Pancreas (tissue), 10 donors: ENCODE data around the gene MSLN. TPM values are rescaled to one million over a fixed set of nuclear protein-coding genes. Genes with fewer than 3 reads are reported as not detected.
A peak's percentile ranks its signal among the peaks of the same experiment; 100 is the strongest.

Experiments used
- ATAC-seq, 4 donors: fragments of 200-7000 bp; cut with Tn5 transposase; one replicate each; pipeline versions ENCODE4 v1.8.0 to v1.9.1; 2020; ENCODE audit warnings: mild to moderate bottlenecking in 4 of 4, moderate library complexity in 4 of 4
- DNase-seq, 6 donors: peaks; one replicate each; pipeline ENCODE4 v3.0.0-alpha.2; 2020
- FAIRE-seq: peaks from 2 replicates; lab custom pipeline; 2012; peaks lifted over from hg19 to GRCh38; lab: Jason Lieb, UNC
- H3K27ac ChIP-seq, 4 donors: fragments of 200-600 bp; sonication (generic); 1 replicate in 3 of 4; 2 replicates in 1 of 4; pipeline versions ENCODE4 v1.5.0 to v1.8.0; 2020
- H3K27me3 ChIP-seq, 4 donors: fragments of 200-600 bp; one replicate each; pipeline ENCODE4 v1.8.0; 2021
- H3K36me3 ChIP-seq, 3 donors: fragments of 200-600 bp; sonication (generic) in 1 of 3; one replicate each; pipeline versions ENCODE4 v1.5.0 to v1.8.0; 2020 to 2021
- H3K4me1 ChIP-seq, 3 donors: fragments of 200-600 bp; one replicate each; pipeline ENCODE4 v1.8.0; 2021
- H3K4me3 ChIP-seq, 4 donors: fragments of 200-600 bp; sonication (generic) in 2 of 4; one replicate each; pipeline versions ENCODE4 v1.5.0 to v1.8.0; 2020 to 2021
- H3K9me3 ChIP-seq, 4 donors: fragments of 200-600 bp; one replicate each; pipeline ENCODE4 v1.8.0; 2021
- CTCF ChIP-seq, 4 donors: fragments of 200-600 bp; sonication (generic) in 3 of 4; IDR thresholded peaks; one replicate each; pipeline versions ENCODE4 v1.5.0 to v1.8.0; 2021; ENCODE audit warnings: antibody characterized with exemption in 4 of 4
- WGBS, 2 donors: extraction: QIAGEN DNeasy Blood & Tissue Kit; methylation state at CpG; one replicate each; pipeline ENCODE4 v1.1.7; 2013; 5-methylcytosine and 5-hydroxymethylcytosine counted together
- intact Hi-C, 3 donors: fragments of 100-400 bp; cut with DNase I; formaldehyde crosslinking; loops; one replicate each; pipeline versions ENCODE4 v1.11.1 to v1.14.2; 2022
- polyA plus RNA-seq, 2 donors: library from polyadenylated mRNA; stranded (reverse); fragments of 200-250 nt; gene quantifications; one replicate each; pipeline ENCODE4 v1.2.3, GENCODE V29; 2013
- total RNA-seq, 6 donors: library from RNA; stranded (reverse); fragmentation: NEBNext Ultra II Directional in 4 of 6; extraction: Animal tissue kit (Norgen Biotek cat#: 25700) in 4 of 6; gene quantifications; one replicate each; pipeline versions ENCODE4 v1.2.1 to v1.2.4, GENCODE V29; 2021 to 2023
- donor health status: healthy with polysubstance abuse.
- donor health status: DM: no; HTN: no; CAD: no; lungs with moderate emphysema.
- donor health status: DM: no; HTN: no; CAD: no.
- donor health status: control.
- donor health status: control.
- donor health status: Bipolar disorder and iron deficiency.
- donor health status: DM: yes; HTN: yes; CAD: no.
- donor health status: DM: no; HTN: no; CAD: no.
- donor health status: DM: no; HTN: no; CAD: no.
- donor health status: DM: yes; HTN: yes; CAD: no.

MSLN gene
- total and polyA plus RNA-seq, 8 donors = 0.35 to 4.6 (median 0.96) TPM; not detected in 1

GRCh38 chr16:732332-732731 is 28.2 kb upstream of the MSLN start:
- no peak for TF ChIP-seq CTCF (IDR thresholded peaks at IDR 0.05)
- H3K36me3 ChIP-seq = peaks cover 0 to 32% (median 0%) of the 10 kb centered on the region in 3 donors
- ATAC-seq (no peak), DNase-seq (no peak), FAIRE-seq (no peak)
- peaks cover 6 to 13% (median 11%) of the 10 kb centered on the region in 3 donors for H3K4me1 ChIP-seq
- no peak overlapping the region for H3K27ac ChIP-seq
- H3K4me3 ChIP-seq = no peak overlapping the region
- intact Hi-C loops = no loop called here
- no peaks in the 10 kb centered on the region for H3K27me3 ChIP-seq
- 95% methylated on average over 12 of the region's 12 CpGs for WGBS, 2 donors
- H3K9me3 ChIP-seq = no peaks in the 10 kb centered on the region

DNA sequence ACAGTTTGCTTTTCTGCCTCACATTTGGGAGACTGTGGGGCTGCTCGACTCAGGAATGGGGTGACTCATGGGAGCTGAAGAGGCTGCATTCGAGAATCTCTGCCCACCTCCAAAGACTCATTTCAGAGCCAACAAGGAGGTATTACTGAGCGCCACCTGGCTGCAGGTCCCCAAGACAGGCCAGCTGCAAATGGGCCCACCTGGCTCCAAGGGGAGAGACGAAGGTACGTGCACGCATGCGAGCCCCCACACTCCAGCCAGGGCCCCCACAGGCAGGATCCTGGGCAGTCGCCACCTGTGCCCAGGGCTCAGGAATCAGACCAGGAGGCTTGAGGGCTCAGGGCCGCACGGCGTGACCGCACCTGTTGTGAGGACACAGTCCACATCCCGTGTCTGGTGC is 27.6 kb upstream of the MSLN start:
- DNase-seq (peak in 3 of 6 donors; percentile 7 to 69 (median 13)), FAIRE-seq (no peak)
- WGBS, 2 donors = 88 to 94% methylated on average over 13 of the region's 13 CpGs

GRCh38 chr16:733382-734207 is 26.9 kb upstream of the MSLN start:
- 88 to 90% methylated on average over 33 to 34 of the region's 34 CpGs for WGBS, 2 donors
- peak in 5 of 6 donors; percentile 12 to 71 (median 40) for DNase-seq

More for the DNA sequence above, 27.6 kb upstream of the MSLN start:
- no peak overlapping the region for H3K4me3 ChIP-seq
- no peak for ATAC-seq
- H3K9me3 ChIP-seq = no peaks in the 10 kb centered on the region
- no peaks in the 10 kb centered on the region for H3K27me3 ChIP-seq
- peaks cover under 1 to 7% (median 5%) of the 10 kb centered on the region in 3 donors for H3K4me1 ChIP-seq
- no peak overlapping the region for H3K27ac ChIP-seq
- no peak for TF ChIP-seq CTCF (IDR thresholded peaks at IDR 0.05)
- intact Hi-C loops = no loop called here
- peaks cover 0 to 38% (median 0%) of the 10 kb centered on the region in 3 donors for H3K36me3 ChIP-seq

GRCh38 chr16:734208-734980 is 26.1 kb upstream of the MSLN start:
- 90 to 94% methylated on average over 46 to 49 of the region's 49 CpGs for WGBS, 2 donors
- ATAC-seq = no peak
- peak in 2 of 6 donors; percentile 14 to 67 for DNase-seq
- FAIRE-seq = no peak
- no peak overlapping the region for H3K27ac ChIP-seq
- no peaks in the 10 kb centered on the region for H3K27me3 ChIP-seq
- intact Hi-C loops = no loop called here
- H3K9me3 ChIP-seq = no peaks in the 10 kb centered on the region
- no peaks in the 10 kb centered on the region for H3K4me1 ChIP-seq
- H3K4me3 ChIP-seq = no peak overlapping the region
- no peak for TF ChIP-seq CTCF (IDR thresholded peaks at IDR 0.05)
- peaks cover 0 to 40% (median 0%) of the 10 kb centered on the region in 3 donors for H3K36me3 ChIP-seq

More at GRCh38 chr16:733382-734207, 26.9 kb upstream of the MSLN start:
- no peak overlapping the region for H3K4me3 ChIP-seq
- H3K9me3 ChIP-seq = no peaks in the 10 kb centered on the region
- ATAC-seq (no peak), FAIRE-seq (no peak)
- H3K4me1 ChIP-seq = peaks cover 0 to under 1% (median under 1%) of the 10 kb centered on the region in 3 donors
- TF ChIP-seq CTCF (IDR thresholded peaks at IDR 0.05) = no peak
- H3K27ac ChIP-seq = no peak overlapping the region
- intact Hi-C loops = no loop called here
- peaks cover 0 to 40% (median 0%) of the 10 kb centered on the region in 3 donors for H3K36me3 ChIP-seq
- no peaks in the 10 kb centered on the region for H3K27me3 ChIP-seq
